GM18520 (cell line): ENCODE results near the gene DPH2.

Source experiments
- ATAC-seq: cut with Tn5 transposase; IDR thresholded peaks from one replicate; pipeline ENCODE4 v1.9.1; 2021; ENCODE audit not compliant: unreplicated experiment

Gene DPH2

DNA sequence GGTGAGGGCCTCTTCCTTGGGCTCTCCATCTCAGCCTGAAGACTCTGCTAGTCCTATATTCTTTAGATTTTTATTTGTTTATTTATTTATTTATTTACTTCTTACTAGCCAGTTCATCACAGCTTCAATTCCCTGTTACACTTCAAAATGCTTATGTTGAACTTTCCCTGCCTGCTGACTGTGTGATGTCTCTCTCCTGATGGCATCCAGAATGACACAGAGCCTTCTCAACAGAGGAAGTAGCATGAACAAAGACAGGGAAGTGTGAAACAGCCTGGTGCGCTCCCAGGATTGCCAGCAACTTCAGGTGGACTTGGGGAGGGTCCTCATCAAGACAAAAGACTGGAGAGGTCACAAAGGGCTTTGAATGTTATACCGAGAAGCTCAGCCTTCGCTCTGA is 27.4 kb upstream of the DPH2 start:
- ATAC-seq, result no peak

DNA sequence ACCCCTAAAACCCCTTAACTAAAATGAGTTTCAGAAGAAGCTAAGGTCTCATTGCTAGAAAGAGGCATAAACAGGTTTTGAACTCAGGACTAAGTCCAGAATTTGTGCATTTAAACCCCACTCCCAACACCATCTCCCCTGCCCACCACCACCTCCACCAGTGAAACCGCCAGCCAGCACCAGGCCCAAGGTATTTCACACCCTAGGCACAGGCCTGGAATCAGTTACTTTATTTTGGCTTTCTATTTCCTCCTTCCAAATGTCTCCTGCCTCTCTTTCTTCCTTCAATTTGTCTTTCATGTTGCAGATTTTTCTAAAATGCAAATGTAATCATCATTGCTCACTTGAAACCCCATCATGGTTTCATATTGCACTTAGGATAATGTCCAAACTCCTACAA is 24.9 kb upstream of the DPH2 start:
- ATAC-seq, result no peak

DNA sequence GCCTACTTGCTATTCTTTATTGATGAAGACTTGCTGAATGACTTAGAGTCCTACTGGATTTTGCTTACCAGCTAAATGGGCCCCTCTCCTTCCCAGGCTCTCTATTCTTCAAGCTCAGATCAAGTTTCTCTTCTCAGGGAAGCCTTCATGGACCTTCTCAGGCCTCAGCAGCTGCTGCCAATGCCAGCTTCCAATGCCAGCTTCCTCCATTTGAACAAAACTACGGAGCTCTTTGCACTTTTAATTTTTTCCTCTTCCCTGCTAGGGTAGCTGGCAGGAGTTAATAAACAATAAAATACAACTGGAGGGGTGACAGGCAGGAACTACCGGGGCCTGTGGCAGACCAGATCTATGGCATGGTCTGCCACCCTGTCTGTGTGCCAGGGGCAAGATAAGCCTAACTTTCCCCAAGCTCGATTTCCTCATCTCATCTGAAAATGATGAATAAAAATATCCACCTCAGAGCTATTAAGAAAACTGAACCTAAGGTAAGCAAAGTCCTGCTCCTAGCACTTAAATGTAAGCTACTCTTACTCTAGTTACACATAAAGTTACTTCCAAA is 24.1 kb upstream of the DPH2 start:
- no peak for ATAC-seq

GRCh38 chr1:43946236-43947060 is 23.4 kb upstream of the DPH2 start, which contains the start of gene IPO13:
IPO13 (plus strand) TSS chr1:43946950; CDS start chr1:43947601, 651 bp downstream.
- peak; percentile 91 for ATAC-seq

- no peak for ATAC-seq
These were observed 22.5 kb upstream of the DPH2 start for GRCh38 chr1:43947061-43947873.

- ATAC-seq, result no peak
These were observed 21.9 kb upstream of the DPH2 start for GRCh38 chr1:43947874-43948437.

DNA sequence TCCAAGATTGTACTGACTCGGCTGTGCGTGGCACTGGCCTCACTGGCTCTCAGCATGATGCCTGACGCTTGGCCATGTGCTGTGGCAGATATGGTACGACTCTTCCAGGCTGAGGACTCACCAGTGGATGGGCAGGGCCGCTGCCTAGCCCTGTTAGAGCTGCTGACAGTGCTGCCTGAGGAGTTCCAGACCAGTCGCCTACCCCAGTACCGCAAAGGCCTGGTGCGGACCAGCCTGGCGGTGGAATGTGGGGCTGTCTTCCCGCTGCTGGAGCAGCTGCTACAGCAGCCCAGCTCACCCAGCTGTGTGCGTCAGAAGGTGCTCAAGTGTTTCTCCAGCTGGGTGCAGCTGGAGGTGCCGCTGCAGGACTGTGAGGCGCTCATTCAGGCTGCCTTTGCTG is 20.1 kb upstream of the DPH2 start:
- ATAC-seq, result no peak

- ATAC-seq, result no peak
These were observed 18.5 kb upstream of the DPH2 start for GRCh38 chr1:43951021-43951985.

DNA sequence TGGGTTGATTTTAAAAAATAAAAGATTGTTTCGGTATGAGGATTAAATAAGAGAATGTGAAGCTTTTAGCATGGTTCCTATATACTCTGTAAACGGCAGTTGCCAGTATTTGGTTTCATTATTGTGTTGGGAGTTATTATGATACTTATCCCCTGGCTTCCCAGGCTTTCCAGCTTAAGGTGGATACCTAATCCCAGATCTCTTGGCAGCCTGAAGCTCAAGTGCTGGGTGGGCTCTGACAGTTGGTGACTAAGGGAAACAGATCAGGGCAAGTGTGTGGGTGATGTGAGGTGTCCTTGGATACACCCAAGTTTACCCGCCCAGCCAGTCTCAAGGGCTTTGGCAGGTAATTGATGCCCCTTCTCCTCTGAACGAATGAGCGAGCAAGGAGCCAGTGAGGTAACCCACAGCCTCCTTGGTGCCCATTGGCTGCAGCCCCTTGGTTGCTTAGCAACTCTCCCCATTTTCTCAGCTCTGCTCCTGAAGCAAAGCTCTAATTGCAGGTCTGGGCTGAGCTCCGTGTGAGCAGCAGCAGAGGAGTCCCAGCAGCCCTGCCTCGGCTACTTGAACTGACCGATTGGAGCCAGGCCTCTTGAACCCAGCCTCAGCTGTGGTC is 17.0 kb upstream of the DPH2 start:
- ATAC-seq, result no peak

DNA sequence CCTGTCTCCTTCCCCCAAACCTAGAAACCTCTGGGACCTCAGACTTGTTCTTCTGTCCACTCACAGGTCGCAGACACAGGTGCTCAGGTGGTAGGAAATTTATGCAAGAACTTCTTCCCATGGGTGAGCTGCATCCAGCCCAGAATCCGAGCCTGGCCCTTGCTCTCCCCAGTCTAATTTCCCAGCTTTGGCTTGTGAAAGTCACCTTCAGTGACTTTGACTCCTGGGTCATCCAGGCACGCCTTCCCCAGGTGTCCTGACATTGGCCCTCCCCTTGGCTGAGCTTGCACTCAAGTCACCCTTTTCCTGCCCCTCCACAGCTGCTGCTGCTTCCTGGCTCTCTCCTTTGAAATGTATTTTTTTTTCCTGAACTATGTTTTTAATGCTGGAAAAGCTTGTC is 16.4 kb upstream of the DPH2 start:
- no peak for ATAC-seq

GRCh38 chr1:43954036-43954435 is 15.8 kb upstream of the DPH2 start:
- no peak for ATAC-seq

- ATAC-seq, result no peak
These were observed 13.6 kb upstream of the DPH2 start for GRCh38 chr1:43956234-43956633.

DNA sequence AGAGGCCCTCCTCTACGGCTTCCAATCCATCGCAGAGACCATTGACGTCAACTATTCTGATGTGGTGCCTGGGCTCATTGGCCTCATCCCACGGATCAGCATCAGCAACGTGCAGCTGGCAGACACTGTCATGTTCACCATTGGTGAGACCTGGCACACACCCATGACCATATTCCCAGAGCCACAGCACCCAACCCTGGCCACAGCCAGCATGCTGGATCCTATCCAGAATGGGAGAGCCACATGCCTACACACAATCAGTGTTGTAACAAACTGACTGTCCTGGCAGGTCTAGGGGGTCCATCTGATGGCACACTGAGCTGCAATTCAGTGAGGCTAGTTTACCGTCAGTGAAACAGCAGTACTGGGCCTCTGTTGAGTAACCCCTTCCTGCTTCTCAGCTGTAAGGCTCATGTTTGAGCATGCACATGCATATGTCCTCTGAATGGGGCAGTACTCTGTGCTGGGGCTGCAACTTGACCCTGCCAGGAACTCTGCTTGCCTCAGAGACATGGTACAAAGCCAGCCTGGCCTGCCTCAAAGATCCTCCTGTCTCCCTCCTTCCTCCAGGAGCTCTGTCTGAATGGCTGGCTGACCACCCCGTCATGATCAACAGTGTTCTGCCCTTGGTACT is 12.3 kb upstream of the DPH2 start:
- no peak for ATAC-seq

DNA sequence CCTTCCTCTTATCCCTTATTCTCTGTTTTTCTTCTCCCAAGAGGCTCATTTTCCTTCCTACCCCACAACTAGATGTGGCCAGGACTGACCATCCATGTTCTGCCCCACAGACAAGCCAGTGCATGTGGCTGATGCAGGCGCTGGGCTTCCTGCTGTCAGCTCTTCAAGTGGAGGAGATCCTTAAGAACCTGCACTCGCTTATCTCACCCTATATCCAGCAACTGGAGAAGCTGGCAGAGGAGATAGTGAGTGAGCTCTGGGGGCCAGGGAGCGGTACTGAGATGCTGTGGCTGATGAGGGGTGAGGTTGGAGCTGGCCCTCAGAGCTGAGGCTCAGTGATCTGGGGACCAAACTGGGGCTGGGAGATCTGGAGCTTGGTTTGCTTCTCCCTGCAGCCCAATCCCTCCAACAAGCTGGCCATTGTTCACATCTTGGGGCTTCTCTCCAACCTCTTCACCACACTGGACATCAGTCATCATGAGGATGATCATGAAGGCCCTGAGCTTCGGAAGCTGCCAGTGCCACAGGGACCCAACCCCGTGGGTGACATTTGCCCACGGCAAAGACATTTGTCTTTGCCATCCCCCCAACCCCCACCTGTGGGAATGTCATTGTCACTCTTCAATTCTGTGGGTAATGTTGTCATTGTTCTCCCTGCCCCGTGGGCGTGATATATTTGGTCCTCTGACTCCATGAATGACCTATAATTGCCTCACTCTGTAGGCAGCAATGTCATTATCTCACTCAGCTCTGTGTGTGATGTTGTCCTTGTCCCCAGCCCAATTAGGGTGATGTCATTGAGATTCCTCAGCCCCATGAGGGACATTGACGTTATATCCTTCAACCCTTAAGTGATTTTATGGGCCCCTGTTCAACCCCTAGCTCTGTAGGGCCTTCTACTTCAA is 11.2 kb upstream of the DPH2 start:
- no peak for ATAC-seq

- ATAC-seq, result no peak
These were observed 9.0 kb upstream of the DPH2 start for GRCh38 chr1:43960798-43961197.

- ATAC-seq, result no peak
These were observed 8.1 kb upstream of the DPH2 start for GRCh38 chr1:43961692-43962091.

DNA sequence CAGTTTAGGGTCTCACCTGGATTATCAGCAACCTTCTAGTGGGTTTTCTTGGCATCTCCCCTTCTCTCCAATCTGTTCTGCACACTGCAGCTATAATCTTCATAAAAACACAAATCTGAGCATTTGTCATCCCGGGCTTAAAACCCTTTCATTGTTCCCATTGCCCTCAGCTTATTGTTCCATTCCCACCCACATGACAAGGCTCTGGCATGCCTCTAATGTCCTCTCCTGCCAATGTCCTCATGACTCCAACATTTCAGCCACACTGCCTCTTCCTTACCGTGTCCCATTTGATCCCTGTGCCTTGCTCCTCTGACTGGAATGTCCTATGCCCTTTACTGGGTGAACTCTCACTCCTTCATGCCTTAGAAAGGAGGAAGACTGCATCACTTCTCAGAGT is 7.5 kb upstream of the DPH2 start:
- ATAC-seq, result no peak

DNA sequence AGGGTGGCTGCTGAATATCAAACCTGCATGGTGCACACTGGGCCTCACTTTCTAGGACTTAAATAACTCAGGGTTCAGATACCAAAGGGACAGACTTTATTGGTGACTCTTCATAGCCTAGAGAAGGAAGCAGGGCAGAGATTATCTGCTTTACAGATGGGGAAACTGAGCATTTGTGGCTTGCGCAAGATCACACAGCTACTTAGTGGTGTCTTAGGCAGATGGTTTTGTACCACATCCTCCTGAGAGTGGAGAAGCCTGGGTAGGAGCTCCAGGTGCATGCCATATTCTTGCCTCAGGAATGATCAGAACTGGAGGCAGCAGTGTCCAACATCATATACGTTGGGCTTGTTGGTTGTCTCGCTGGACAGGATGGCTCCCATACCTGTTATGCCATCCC is 6.8 kb upstream of the DPH2 start:
- ATAC-seq, result no peak

GRCh38 chr1:43963890-43964289 is 5.9 kb upstream of the DPH2 start:
- no peak for ATAC-seq
